ENCODE results near the gene ADAMTS3. TPM values are rescaled to one million over a fixed set of nuclear protein-coding genes. Genes with fewer than 3 reads are reported as not detected.
A peak's percentile ranks its signal among the peaks of the same experiment; 100 is the strongest.

ADAMTS3 gene
- total RNA-seq, 6 experiments from 2014 or later, result 0.03 to 0.19 TPM; not detected in 4

DNA sequence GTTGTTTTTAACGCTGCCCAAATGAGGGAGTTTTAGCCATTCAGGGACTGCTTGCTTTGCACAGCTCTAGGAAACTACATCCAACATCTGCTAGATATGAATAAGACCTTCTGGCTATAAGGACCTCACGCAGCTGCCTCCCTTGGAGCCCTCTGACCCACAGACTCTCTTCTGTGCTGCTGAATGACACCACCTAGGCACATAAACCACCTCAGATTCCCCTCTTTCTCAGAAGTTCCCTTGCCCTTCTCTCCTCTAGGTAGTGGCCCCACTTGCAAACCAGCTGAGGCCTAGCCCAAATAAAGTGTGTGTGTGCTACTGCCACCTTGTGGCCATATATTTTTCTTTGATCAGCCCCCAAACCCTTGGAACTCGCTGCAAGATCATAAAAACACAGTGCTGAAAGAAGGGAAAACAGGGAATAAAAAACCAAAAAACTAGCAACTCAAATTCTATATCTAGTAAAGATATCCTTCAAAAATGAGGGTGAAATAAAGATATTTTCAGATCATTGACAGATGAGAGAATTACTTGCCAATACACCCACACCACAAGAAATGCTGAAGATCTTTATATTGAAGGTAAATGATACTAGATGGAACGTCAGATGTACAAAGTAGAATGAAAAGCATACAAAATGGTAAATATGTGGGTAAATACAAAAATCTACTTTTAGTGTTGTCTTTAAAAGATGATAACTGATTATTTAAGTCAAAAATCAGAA lies 265.9 kb downstream of the ADAMTS3 start:
- TF ChIP-seq, protein P1, sequence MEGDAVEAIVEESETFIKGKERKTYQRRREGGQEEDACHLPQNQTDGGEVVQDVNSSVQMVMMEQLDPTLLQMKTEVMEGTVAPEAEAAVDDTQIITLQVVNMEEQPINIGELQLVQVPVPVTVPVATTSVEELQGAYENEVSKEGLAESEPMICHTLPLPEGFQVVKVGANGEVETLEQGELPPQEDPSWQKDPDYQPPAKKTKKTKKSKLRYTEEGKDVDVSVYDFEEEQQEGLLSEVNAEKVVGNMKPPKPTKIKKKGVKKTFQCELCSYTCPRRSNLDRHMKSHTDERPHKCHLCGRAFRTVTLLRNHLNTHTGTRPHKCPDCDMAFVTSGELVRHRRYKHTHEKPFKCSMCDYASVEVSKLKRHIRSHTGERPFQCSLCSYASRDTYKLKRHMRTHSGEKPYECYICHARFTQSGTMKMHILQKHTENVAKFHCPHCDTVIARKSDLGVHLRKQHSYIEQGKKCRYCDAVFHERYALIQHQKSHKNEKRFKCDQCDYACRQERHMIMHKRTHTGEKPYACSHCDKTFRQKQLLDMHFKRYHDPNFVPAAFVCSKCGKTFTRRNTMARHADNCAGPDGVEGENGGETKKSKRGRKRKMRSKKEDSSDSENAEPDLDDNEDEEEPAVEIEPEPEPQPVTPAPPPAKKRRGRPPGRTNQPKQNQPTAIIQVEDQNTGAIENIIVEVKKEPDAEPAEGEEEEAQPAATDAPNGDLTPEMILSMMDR (IDR thresholded peaks at IDR 0.05), result peak; percentile 92
- no peak overlapping the region for H3K27ac Mint-ChIP-seq
- no peak overlapping the region for H3K4me3 Mint-ChIP-seq
- no peaks in the 10 kb centered on the region for H3K36me3 Mint-ChIP-seq (ENCODE audit: low read depth)
- H3K4me1 Mint-ChIP-seq (ENCODE audit: low read depth), result no peaks in the 10 kb centered on the region; the same call in 1 of the 2 replicates
- no peaks in the 10 kb centered on the region for H3K27me3 Mint-ChIP-seq (ENCODE audit: insufficient read depth)
- peak; percentile 20 for DNase-seq
- H3K9me3 Mint-ChIP-seq, result no peaks in the 10 kb centered on the region

DNA sequence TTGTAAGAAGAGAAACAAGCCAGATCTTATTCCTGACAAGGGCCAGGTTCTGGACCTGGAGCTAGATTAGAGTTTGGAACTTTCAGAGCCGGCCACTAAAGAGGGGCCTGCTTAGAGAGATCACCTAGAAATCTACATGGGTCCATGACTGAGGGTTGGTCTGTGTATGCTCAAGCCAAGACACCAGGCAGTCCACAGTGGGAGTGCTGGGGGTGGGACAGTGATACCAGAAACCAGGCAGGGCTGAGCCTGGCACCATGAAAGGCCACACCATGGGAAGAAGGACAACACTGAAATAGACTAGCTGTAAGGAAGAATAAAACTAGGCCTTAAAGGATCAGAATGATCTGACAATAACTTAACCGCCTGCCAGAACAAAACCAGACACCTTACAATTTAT lies 267.3 kb downstream of the ADAMTS3 start:
- no peak for DNase-seq
- Mint-ChIP-seq H3K27ac (no peak overlapping the region), H3K36me3 (ENCODE audit: low read depth) (no peaks in the 10 kb centered on the region), H3K4me1 (ENCODE audit: low read depth) (no peaks in the 10 kb centered on the region; the same call in 1 of the 2 replicates), H3K9me3 (no peaks in the 10 kb centered on the region), H3K4me3 (no peak overlapping the region), H3K27me3 (ENCODE audit: insufficient read depth) (no peaks in the 10 kb centered on the region)
- TF ChIP-seq, protein P1 (IDR thresholded peaks at IDR 0.05), result no peak

DNA sequence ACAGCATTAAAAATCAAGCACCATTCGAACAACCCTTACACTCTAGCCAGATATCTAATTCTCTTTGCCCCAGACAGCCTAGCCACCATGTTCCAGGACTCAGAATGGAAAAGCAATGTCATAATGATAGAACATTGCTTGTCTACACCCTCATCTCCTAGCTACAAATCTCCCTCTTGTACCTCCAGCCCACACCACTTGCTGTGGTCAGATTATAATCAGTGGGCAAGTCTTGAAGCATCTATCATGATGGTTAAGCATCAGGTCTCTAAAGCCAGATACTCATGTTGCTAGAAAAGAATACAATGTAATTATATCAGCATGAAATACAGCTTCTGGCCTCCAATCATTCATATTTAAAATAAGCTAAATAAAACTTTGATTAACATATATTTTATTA lies 268.9 kb downstream of the ADAMTS3 start:
- H3K27me3 Mint-ChIP-seq (ENCODE audit: insufficient read depth), result no peaks in the 10 kb centered on the region

DNA sequence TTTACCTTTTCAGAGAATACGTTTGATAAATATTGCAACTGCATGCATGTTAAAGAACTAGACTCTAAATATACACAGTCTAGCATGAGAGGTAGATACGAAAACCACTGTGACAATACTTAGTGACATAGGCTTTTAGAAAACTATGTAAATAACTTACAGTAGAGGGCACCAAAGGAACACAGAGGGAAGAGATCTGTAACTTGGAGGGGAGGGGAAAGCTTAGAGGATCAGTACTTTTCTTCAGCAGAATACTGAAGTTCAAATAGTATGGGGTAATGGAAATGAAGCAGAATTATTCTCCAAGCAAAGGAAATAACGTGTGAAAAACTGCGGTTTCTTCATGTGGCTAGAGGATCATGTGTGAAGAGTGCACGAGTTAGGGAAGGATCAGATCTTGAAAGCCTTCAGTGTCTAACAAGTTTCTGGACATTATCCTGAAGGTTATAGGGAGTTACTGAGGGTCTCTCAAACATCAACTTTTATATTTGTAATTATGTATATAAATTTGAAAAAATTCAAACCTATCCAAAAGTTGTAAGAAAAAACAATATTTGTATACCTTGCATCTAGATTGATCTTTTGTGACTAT lies 273.0 kb downstream of the ADAMTS3 start:
- H3K36me3 Mint-ChIP-seq (ENCODE audit: low read depth), result no peaks in the 10 kb centered on the region

More for the DNA sequence above, 268.9 kb downstream of the ADAMTS3 start:
- Mint-ChIP-seq H3K36me3 (ENCODE audit: low read depth) (no peaks in the 10 kb centered on the region), H3K4me1 (ENCODE audit: low read depth) (peaks cover 5% of the 10 kb centered on the region; the same call in 1 of the 2 replicates), H3K27ac (no peak overlapping the region), H3K9me3 (no peaks in the 10 kb centered on the region), H3K4me3 (no peak overlapping the region)
- DNase-seq, result no peak
- TF ChIP-seq, protein P1 (IDR thresholded peaks at IDR 0.05), result no peak

DNA sequence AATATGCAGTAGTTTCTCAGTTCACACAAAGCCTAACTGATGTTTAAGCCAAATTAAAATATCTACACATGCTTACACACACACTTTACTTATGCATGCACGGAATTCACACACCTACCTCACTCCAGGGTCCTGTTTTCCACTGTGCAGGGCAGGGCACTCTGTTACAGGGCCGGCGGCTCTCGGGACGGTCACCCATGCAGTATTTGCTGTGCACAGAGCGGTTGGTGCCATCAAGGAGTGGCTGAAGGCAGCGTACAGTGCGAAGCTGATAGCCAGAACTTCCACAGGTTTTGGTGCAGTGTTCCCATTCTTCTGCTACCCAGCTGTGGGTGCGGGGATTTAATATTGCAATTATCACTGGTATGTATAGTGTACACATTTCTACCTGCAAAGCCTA lies 278.3 kb downstream of the ADAMTS3 start:
- no peak overlapping the region for H3K27ac Mint-ChIP-seq
- TF ChIP-seq, protein P1 (IDR thresholded peaks at IDR 0.05), result no peak

More for the DNA sequence above, 273.0 kb downstream of the ADAMTS3 start:
- peaks cover 2% of the 10 kb centered on the region; the same call in 1 of the 2 replicates for H3K27me3 Mint-ChIP-seq (ENCODE audit: insufficient read depth)
- TF ChIP-seq, protein P1 (IDR thresholded peaks at IDR 0.05), result peak; percentile 83
- no peak overlapping the region for H3K4me3 Mint-ChIP-seq
- H3K4me1 Mint-ChIP-seq (ENCODE audit: low read depth), result peaks cover 19% of the 10 kb centered on the region; the same call in 1 of the 2 replicates
- H3K27ac Mint-ChIP-seq, result no peak overlapping the region
- peak; percentile 53 for DNase-seq
- H3K9me3 Mint-ChIP-seq, result no peaks in the 10 kb centered on the region

More for the DNA sequence above, 278.3 kb downstream of the ADAMTS3 start:
- Mint-ChIP-seq H3K4me3 (no peak overlapping the region), H3K4me1 (ENCODE audit: low read depth) (peaks cover 14% of the 10 kb centered on the region; the same call in 1 of the 2 replicates), H3K9me3 (no peaks in the 10 kb centered on the region), H3K27me3 (ENCODE audit: insufficient read depth) (peaks cover 4% of the 10 kb centered on the region; the same call in 1 of the 2 replicates), H3K36me3 (ENCODE audit: low read depth) (no peaks in the 10 kb centered on the region)
- no peak for DNase-seq

Measured in HFFc6 (cell line).